Activated naive CD4-positive, alpha-beta T cell treated with anti-CD3 and anti-CD28 coated beads, Interleukin-2, amount 50 U/mL, for 16 hours (primary cell): ENCODE data around the gene STAT3.
"Not testable (repeated sequence)": the region's sequence is repeated elsewhere in the genome, so short reads cannot be mapped to it uniquely, and the experiment has no call there.

Source experiments
- DNase-seq: peaks from one replicate; pipeline ENCODE4 v3.0.0-alpha.2; 2020

The STAT3 gene

DNA sequence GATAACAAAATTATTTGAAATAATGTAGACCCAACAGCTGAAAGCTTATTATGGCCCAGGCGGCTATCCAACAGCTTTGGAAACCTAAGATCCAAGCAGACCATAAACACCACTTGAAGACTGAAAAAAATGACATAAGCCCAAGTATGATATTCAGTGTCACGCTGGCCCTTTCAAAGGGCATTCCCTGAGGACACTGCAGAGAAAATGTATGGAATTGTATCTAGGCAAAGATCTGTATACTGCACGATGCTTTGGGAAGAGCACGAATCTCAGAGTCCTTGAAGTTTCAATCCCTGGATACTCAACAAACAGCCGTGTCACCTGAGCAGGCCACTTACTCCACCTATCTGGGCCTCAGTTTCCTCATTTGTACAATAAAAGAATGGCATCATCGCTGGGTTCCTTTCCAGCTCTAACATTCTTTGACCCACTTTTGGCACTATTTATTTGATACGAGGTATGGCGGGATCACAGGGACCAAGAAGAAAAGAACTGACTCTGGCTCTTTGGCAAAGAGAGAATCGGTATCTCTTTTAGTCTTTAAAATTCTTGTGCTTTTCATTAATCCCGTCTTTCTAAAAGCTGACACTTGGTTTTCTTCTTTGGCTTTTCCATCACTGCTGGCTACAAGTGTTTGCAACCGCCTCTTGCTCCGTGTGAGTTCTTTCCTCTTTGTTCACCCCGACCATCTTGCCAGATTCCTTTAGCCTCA, 113.3 kb downstream of the STAT3 start:
- no peak for DNase-seq

- DNase-seq: no peak
Measured at GRCh38 chr17:42274253-42274542, 114.0 kb downstream of the STAT3 start.

DNA sequence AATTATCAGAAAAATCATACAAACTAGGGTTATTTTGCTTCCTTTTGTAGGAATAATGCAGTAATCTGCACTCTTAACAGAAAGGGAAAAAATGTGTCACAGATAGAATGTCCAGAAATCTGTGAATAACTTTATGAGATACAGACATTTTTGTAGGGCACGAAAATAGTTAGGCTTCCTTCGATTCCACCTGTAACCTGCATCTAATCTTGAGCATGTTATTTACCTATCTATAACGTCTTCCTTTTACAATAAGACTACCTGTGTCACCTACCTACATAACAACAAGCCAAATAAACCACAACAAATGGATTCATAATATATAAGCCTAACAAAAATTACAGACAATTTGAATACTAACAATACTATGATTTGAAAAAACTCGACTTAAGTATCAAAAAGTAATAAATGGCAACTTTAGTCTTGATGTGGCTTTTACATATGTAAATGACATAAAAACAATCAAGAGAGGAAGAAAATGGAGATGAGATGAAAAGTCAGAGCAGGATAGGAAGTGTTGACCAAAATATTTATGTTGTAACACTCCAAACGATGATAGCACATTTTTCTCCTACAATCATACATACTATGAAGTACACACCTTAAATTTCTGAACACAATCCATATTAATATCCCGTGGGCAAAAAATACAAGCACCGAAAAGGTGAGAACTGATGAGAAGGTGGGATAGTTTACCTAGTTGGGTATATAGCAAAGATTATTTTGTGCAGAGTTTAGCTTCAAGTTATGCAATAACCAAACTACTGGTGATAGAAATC, 114.6 kb downstream of the STAT3 start:
- DNase-seq: no peak

DNA sequence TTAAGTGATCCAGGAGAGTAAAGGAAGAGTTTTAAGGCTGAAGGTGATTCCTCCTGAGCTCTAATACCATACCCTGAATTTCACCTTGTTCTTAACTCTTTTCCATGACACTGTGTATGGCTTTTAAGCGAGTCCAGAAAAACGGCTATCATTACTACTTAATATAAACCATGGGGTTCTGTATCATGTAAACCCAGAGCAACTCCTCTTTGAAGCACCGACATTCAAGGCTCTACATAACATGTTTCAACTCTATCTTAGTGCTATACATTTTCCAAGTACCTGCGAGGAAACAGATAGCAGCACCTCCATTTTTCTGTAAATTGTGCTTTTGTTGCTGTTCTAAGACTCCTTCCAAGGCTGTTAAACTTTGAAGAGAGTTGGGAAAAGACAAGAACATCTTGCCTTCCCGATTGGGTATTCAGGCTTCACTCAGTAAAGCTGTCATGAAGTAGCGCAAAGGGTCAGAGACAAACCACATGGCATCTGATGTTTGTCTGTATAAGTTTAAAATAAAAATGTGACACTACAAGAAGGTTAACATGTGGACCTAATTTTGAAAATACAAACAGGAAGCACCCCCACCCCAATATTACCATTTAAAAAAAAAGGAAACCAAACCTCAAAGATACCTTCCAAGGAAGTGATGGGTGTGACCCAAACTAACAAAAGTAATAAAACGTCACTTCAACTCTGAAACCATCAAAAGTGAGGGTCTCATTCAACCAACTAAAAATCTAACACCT, 115.9 kb downstream of the STAT3 start:
- DNase-seq: no peak

GRCh38 chr17:42271779-42272035, 116.5 kb downstream of the STAT3 start:
- no peak for DNase-seq

DNA sequence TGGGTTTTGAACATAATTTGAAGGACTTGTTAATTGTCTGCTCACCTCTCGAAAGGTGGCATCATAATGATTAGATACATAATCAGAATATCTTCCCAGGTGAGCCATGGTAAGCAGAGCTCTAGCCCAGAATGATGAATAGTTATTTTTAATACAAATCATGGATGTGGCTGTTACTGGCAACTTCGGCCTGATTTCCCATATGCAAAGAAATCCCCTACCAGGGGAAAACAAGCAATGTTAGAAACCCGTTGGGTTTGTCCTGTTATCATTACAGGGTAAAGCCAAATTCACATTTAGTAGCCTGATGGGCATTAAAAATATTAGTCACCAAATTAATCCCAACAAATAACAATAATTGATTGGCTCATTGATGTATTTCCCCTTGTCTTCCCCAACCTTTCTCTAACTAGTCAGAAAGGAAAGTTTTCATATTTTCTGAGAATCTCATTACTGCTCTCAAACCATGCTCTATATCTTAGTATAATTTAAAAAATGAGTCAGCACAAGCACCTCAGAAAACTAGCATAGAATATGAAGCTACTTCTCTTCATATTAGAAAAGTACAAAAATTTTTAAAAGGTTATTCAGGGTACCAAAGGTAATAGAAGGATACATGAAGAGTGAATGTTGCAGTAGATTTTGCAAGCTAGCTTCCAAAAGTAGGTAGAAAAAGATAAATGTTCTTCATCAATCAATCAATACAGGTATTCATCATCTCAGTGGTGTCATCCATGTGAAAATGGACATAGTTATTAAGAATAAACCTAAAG, 117.0 kb downstream of the STAT3 start:
- no peak for DNase-seq

DNA sequence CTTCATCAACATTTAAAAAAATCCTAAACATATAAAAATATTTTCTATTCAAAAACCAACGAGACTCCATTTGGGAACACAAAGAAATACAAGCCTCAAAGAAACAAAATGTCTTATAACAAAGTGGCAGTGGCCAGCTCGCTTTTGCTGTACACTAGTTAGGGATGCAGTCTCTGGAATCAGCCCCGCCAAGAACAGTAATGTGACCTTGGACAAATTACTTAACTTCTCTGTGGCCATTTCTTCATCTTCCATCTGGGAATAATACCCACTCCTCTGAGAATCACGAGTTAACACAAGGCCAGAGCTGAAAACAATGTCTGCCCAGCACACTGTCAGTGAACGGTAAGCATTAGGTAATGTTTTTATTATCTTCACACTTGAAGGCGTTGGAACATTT, 117.6 kb downstream of the STAT3 start:
- DNase-seq: no peak

- DNase-seq: no peak
Measured at GRCh38 chr17:42270170-42270535, 118.1 kb downstream of the STAT3 start.

DNA sequence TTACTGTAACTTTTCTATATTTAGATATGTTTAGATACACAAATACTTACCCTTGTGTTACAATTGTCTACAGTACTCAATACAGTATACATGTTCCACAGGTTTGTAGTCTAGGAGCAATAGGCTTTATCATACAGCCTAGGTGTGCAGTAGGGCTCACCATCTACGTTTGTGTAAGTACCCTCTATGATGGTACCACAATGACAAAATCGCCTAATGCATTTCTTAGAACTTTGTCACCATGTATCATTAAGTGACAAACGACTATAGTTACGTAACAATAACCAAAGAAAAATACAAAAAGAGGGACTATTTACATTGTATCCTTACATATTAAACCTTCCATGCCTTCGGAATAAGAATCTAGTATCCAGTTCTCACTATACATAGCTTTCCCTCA, 120.0 kb downstream of the STAT3 start:
- no peak for DNase-seq

DNA sequence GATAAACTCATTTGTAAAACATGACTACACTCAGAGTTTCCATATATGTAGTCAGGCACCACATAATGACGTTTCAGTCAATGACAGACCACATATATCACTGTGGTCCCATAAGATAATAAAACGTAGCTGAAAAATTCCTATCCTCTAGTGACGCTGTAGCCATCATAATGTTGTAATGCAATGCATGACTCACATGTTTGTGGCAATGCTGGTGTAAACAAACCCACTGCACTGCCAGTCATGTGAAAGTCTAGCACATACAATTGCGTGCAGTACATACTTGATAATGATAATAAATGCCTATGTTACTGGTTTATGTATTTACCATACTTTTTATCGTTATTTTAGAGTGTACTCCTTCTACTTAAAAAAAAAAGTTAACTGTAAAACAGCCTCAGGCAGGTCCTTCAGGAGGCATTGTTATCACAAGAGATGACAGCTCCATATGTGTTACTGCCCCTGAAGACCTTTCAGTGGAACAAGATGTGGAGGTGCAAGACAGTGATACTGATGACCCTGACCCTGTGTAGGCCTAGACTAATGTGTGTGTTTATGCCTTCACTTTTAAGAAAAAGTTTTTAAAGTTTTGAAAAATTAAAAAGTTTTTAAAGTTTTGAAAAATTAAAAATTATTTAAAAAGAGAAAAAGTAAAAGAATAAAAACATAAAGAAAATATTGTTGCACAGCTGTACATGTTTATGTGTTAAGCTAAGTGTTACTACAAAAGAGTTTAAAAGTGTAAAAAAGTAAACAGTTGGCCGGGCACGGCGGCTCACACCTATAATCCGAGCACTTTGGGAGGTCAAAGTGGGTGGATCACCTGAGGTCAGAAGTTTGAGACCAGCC, 121.1 kb downstream of the STAT3 start:
- no peak for DNase-seq

DNA sequence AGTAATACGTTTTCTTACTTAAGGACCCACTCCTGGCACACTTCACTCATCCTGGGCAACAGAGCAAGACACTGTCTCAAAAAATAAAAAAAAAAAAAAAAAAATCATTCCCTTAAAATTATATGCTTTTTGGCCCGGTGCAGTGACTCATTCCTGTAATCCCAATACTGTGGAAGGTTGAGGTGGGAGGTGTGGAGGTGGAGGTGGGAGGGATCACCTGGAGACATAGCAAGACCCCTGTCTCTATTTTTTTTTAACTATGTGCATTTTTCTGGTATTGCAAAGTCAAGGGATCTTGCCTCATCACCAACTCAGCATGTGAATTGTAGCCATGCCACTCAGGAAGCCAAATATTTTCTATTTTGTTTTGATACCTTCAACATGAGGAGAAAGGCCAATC, 121.8 kb downstream of the STAT3 start:
- DNase-seq: no peak

DNA sequence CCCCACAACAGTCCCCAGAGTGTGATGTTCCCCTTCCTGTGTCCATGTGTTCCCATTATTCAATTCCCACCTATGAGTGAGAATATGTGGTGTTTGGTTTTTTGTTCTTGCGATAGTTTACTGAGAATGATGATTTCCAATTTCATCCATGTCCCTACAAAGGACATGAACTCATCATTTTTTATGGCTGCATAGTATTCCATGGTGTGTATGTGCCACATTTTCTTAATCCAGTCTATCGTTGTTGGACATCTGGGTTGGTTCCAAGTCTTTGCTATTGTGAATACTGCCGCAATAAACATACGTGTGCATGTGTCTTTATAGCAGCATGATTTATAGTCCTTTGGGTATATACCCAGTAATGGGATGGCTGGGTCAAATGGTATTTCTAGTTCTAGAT, 123.9 kb downstream of the STAT3 start:
- not testable (repeated sequence) for DNase-seq
